Hepatocyte (in vitro differentiated cells): ENCODE results near the gene MEGF10.

ENCODE experiments used
- EZH2phosphoT487 ChIP-seq: fragments of 200-600 bp; sonication (generic); IDR thresholded peaks from one replicate; pipeline ENCODE4 v1.6.1; 2018; ENCODE audit warnings: antibody characterized with exemption, mild to moderate bottlenecking, low read depth, moderate library complexity; ENCODE audit not compliant: unreplicated experiment, severe bottlenecking
- TF ChIP-seq, protein P1 (sequence below): fragments of 200-600 bp; sonication (generic); IDR thresholded peaks from 2 replicates; pipeline ENCODE4 v1.5.1; 2016; ENCODE audit warnings: antibody characterized with exemption, mild to moderate bottlenecking; ENCODE audit not compliant: poor library complexity

DNA sequence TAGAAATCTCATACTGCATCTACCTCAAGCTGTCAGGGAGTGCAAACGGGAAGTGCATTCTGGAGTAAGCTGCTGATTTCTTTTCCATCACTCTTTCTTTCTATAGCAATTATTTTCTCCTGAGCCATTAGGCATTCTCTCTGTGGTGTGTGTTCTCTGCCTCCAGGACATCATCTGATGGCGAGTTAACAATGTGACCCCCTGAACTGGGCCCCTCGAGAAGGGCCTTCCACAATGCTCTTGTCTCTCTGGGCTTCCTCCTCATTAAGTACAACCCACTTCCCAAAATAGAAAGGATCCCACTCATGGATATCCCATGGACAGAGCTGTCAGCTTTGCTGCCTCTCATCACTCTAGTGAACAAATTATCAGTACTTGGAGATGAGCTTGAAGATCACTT, 130.2 kb downstream of the MEGF10 start:
- TF ChIP-seq, protein P1, sequence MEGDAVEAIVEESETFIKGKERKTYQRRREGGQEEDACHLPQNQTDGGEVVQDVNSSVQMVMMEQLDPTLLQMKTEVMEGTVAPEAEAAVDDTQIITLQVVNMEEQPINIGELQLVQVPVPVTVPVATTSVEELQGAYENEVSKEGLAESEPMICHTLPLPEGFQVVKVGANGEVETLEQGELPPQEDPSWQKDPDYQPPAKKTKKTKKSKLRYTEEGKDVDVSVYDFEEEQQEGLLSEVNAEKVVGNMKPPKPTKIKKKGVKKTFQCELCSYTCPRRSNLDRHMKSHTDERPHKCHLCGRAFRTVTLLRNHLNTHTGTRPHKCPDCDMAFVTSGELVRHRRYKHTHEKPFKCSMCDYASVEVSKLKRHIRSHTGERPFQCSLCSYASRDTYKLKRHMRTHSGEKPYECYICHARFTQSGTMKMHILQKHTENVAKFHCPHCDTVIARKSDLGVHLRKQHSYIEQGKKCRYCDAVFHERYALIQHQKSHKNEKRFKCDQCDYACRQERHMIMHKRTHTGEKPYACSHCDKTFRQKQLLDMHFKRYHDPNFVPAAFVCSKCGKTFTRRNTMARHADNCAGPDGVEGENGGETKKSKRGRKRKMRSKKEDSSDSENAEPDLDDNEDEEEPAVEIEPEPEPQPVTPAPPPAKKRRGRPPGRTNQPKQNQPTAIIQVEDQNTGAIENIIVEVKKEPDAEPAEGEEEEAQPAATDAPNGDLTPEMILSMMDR = no peak
- no peak for TF ChIP-seq EZH2phosphoT487
